HG02588 (cell line): ENCODE measurements around the gene MRTFA.
"Not testable (repeated sequence)": the region's sequence is repeated elsewhere in the genome, so short reads cannot be mapped to it uniquely, and the experiment has no call there.

Experiments
- ATAC-seq: cut with Tn5 transposase; IDR thresholded peaks from one replicate; pipeline ENCODE4 v1.9.1; 2021; ENCODE audit warnings: mild to moderate bottlenecking, moderate library complexity; ENCODE audit not compliant: unreplicated experiment

MRTFA gene

DNA sequence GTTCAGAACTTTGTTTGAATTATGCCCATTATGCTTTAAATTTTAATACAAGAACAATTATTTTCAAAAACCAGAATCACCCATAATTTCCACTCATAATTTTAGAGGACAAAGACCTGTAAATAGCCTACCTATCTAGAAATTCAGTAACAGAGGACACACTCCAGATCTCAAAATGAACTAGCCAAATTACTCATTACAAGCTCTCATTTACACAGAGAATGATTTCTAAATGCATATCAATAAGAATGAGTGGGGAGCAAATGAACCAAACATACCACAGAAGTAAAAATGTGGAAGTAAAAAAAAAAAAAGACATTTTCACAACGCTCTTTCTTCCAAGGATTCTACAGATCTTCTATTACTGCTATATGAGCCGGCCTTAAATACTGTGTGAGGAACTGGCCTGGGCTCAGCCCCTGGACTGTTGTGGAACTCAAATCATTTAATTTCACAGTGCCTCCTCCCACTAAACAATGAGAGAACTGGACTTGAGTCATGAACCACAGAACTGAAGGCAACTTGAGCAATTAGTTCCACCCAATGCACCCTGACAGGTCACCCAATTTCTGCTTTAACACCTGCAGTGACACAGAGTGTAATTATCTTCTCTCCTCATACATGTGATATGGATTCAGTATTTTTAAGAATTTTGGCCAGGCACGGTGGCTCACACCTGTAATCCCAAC, 8.0 kb downstream of the MRTFA start:
- no peak for ATAC-seq

DNA sequence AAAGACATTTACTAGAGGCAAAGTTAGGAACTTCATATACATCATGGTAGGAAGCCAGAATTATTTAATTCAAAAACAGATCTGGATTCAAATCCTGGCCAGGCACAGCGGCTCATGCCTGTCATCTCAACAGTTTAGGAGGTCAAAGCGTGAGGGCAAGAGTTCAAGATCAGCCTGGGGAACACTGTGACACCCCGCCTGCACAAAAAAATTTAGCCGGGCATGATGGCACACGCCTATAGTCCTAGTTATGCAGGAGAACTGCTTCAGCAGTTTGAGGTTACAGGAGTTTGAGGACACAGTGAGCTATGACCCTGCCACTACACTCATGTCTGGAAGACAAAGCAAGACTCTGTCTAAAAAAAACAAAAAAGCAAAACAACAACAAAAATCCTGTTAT, 8.9 kb downstream of the MRTFA start:
- no peak for ATAC-seq

DNA sequence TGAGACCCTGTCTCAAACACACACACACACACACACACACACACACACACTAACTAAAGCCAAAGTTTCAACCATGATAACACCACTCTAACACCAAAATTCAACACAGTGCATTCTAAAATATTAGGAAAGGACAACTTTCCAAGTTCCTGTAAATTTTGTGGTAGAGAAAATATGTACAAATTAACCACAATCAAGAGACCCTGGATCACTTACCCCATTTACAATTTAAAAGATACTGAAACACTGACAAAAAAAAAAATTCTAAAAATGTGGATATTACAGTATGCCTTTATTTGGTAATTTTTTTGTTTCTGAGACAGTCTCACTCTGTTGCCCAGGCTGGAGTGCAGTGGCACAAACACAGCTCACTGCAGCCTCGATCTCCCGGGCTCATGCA, 9.7 kb downstream of the MRTFA start:
- no peak for ATAC-seq

DNA sequence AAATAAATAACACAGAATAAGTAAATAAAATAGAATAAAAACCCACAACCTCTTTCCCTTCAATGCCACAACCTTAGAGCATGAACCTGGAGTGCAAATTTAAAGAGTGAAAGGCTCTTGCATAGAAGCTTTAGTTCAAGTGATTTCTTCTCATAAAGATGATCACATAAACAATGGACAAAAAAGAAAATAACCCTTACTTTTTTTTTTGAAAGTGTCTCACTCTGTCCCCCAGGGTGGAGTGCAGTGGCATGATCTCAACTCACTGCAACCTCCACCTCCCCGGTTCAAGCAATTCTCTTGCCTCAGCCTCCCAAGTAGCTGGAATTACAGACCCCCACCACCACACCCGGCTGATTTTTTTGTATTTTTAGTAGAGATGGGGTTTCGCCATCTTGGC, 10.7 kb downstream of the MRTFA start:
- not testable (repeated sequence) for ATAC-seq

DNA sequence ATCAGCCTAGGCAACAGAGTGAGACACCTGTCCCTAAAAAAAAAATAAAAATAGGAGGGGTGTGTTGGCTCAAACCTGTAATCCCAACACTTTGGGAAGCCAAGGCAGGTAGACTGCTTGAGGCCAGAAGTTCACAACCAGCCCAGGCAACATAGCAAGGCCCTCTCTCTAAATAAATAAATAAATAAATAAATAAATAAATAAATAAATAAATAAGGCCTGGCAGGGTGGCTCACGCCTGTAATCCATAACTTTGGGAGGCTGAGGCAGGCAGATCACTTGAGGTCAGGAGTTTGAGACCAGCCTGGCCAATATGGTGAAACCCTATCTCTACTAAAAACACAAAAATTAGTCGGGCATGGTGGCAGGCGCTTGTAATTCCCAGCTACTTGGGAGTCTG, 11.2 kb downstream of the MRTFA start:
- ATAC-seq, result not testable (repeated sequence)

DNA sequence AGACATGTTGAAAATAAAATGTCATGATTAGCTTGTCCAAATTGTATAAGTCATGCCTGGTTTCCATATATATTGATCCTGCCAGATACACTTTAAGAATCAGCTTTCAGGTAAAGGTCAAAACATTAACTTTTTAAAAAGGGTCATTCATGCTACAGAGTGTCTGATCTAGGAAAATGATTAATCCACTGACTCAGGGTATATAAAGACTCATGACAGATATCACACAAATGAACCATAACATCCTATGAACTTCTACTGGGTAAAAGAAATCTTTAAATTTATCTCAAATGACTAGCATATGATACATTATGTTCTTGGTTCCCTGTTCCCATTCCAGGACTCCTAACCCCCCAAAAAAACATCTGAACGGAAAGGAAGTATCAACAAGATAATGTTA, 11.7 kb downstream of the MRTFA start:
- no peak for ATAC-seq

DNA sequence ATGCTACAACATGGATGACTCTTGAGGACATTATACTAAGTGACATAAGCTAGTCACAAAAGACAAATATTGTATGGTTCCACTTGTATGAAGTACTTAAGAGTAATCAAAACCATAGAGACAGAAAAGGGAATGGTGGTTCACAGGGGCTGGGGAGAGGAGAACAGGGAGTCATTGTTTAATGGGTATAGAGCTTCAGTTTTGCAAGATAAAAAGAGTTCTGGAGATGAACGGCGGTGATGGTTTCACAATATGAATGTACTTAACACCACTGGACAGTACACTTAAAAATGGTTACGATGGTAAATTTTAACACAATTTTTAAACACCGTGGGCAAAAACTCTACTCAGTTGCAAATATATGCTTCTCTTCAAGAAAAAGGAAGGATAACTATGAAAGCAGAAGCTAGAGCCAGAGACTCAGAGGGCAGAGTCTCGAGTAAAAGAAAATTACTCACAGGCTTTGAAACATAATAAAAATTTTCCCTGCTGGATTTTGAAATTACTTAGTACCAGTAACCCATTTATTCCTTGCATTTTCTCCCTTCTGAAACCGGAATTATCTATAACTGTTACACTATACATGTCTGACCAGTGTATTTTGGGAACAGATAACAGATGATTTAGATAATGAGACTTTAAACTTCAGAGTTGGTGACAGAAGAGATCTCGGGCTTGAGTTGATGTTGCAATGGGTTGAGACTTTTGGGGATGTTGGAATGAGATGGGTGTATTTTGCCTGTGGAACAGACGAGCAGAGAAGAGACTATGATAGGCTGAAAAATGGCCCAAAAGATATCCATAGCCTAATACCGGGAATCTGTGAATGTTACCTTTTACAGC, 15.0 kb downstream of the MRTFA start:
- ATAC-seq, result no peak

DNA sequence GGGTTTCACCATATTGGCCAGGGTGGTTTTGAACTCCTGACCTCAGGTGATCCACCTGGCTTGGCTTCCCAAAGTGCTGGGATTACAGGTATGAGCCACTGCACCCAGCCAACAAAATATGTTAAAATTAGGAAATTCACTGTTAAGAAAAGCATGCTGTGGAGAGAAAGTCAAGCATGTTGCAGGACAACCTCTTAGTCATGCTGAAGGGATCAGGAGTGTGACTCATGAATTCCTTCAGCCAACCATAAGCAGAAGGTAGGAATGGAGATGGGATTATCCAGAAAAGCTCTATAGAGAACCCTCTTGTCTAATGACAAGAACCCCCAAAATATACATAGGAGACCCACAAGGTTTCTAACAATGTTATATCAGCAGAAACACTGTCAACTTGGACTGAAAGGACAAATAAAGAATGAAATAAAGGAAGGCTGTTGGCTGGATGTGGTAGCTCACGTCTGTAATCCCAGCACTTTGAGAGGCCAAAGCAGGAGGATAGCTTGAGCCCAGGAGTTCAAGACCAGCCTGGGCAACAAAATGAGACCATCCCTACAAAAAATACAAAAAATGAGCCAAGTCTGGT, 16.0 kb downstream of the MRTFA start:
- ATAC-seq, result no peak

DNA sequence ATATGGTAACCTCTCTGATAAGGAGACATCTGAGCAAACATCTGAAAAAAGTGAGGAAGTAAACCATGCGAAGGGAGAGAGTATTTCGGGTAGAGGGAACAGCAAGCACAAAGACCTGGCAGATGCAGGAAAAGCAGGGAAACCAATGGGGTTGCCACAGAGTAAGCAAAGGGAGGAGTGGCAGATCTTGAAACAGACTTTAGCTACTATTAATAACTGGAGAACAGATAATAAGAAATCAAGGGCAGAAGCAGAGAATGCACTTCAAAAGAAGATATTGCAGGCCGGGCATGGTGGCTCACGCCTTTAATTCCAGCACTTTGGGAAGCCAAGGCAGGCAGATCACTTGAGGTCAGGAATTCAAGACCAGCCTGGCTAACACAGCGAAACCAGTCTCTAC, 18.1 kb downstream of the MRTFA start:
- ATAC-seq, result no peak

DNA sequence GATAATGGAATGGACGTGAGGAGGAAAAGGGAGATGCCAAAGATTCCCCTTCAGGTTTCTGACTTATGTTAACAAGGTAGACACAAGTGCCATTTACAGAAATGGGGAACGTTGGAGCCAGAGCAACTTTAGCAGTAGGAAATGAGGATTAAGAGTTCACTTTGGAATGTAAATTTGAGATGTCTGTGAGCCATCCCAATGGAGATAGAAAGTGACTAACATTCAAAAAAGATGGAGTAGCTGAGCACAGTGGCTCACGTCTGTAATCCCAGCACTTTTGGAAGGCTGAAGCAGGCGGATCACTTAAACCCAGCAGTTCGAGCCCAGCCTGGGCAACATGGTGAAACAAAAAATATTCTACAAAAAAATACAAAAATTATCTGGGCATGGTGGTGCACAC, 19.9 kb downstream of the MRTFA start:
- no peak for ATAC-seq

DNA sequence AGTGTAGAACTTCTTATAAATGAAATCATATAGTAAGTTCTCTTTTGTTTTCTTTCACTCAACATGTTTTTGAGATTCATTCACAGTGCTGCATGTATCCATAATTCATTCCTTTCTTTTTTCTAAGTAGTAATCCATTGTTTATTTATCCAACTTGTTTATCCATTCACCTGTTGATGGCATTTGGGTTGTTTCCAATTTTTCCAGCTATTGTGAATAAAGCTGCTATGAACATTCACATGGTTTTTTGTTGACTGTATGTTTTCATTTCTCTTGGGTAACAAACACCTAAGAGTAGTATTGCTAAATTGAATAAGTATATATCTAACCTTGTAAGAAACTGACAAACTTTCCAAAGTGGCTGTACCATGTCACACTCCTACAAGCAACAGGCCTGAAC, 23.5 kb downstream of the MRTFA start:
- ATAC-seq, result no peak

DNA sequence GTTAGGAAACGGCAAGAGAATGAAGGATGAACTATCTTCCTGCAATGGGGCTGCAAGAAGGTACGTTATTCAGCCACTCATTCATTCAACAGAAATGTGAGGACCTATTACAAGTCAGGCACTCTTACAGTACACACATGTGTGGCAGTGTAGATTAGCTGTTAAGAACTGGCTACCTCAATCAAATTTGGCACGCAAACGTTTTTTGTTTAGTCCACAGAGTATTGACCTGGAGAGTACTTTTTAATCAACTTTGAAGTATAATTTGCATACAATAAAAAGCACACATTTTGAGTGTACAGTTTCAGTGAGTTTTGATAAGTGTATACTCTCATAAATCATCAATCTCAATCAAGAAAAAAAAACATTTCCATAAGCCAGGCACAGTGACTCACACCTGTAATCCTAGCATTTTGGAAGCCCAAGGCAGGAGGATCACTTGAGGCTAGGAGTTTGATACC, 24.2 kb downstream of the MRTFA start:
- no peak for ATAC-seq

DNA sequence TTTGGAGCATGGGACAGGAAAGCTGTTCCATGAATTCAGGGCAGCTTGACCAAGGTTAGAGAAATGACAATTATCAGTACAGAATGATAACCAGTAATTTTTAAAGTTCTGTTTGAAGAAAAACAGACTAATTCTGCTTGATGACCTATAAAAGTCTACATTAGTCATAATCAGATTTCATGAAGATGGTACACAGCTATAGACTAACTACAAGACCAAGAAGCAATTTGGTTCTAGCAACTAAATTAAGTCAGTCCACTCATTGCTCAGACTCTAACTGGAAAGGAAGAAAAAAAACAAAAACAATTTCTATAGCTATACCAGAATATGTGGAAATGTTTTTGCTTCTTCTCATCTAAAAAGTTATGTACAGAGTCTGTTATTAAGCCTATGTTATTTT, 24.9 kb downstream of the MRTFA start:
- ATAC-seq, result no peak

DNA sequence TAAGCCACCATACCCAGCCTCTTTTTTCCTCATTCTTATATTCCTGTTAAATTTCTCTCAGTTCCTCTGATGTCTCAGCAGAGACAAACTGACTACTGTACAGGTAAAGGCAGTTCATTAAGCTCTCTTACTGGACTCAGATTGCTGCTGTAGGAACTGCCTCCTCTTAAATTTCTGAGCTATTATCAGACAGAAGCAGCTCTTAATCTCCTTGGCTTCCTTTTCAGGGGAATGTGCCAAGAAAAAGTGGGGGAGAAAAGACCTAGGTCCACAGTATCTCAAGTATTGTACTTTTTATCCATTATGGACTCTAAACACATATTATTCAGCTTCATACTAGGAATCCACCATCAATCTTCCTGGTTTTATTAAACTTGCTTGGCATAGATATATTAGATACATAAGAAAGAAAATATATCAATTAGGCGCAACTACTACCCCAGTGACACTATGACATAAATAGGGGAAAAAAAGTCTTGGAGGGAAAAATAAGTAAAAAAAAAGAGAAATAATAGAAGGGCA, 26.1 kb downstream of the MRTFA start:
- no peak for ATAC-seq

DNA sequence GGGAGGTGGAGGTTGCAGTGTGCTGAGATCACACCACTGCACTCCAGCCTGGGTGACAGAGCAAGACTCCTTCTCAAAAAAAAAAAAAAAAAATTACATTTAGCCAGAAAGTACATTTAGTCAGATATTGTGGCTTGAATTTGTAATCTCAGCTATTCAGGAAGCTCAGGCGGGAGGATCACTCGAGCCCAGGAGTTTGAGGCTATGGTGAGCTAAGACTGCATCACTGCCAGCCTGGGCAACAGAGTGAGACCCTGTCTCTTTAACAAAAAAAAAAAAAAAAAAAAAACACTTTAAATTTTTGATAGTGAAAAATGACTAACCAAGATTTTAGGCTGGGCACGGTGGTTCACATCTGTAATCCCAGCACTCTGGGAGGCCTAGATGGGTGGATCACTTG, 27.3 kb downstream of the MRTFA start:
- no peak for ATAC-seq

DNA sequence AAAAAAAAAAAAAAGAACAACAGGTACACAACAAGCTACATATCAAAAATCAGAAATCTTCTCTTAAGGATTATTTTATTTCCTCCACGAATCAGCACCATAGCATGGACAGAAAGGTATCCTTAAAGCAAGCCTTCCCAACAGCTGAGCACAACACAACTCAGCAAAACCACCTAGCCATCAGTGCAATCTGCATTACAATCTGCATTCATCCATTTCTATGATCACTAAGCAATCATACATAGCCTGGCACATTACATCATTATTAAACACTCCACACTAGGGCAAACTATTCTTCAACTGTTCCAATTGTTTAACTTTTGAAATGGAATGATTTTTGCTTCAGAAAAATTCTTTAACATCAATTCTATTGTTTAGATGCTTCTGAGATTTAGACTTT, 29.0 kb downstream of the MRTFA start:
- no peak for ATAC-seq

DNA sequence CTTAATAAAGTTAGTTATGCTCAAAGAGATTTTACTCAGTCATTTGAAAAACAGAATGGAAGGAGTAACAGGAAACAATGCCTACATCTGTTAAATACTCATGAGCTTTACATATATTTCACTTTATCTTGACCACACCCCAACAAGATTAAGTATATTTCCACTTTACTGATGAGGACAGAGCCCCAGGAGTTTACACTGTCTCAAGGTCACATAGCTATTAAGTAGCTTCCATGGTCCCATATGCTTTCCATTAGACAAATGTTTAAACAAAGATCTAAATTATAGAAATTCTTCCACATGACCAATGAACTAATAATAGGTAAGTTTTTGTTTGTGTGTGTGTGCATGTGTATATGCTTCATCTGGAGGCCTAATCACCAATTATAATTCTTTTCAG, 30.2 kb downstream of the MRTFA start:
- ATAC-seq, result no peak

DNA sequence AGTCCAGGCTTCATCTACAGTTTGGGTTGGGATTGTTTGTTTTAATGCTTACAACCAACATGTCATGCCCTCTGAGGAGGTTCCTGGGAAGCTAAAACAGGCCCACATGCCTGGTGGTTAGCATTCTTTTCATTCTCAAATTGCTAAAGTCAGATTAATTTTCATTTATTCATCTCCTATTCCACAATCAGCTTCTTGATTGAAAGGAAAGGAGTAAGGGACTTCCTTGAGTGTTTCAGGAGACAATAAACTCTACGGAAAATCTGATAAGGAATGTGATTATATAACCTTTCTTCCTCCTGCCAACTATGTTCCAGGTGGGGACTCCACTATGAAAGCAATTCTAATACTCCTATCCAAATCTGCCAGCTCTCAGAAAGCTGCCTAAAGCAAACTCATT, 30.8 kb downstream of the MRTFA start:
- ATAC-seq, result no peak

DNA sequence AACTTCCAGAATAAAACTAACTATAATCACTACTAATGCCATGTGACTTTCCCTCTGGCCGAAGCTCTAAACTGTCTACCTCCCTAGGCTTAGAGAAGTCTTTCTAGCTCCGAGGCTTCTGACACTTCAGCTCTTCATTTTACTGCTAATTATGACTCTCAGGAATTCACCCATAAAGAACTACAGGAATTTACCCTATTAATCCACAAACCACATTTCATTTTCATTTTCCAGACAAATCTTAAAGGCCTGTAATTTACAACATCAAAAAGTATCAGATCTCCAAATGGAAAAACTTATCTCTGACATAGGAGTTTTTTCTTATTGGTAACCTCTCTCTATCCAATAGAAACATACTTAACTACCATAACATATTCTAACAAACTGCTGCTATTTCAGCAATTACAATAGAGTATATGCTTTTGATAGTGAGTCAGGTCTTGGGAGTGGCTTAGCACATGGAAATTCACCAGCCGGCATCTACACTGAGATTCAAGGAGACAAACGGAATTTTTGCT, 33.4 kb downstream of the MRTFA start:
- ATAC-seq, result no peak

DNA sequence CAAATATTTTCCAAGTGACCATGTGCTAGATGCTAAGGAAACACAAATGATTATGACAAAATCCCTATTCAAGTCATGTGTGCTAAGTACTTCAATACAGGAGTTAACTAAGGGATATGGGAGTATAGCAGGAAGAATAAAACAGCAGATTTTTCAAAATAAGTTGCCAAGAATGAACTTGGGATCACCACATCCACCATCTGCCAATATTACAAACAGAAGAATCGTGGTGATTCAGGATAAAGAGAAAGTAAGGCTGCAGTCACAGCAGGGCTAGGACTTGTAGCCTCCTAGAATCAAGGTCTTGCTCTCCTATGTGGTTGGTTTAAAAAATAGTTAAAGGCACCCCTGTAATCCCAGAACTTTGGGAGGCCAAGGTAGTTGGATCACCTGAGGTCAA, 34.3 kb downstream of the MRTFA start:
- no peak for ATAC-seq

DNA sequence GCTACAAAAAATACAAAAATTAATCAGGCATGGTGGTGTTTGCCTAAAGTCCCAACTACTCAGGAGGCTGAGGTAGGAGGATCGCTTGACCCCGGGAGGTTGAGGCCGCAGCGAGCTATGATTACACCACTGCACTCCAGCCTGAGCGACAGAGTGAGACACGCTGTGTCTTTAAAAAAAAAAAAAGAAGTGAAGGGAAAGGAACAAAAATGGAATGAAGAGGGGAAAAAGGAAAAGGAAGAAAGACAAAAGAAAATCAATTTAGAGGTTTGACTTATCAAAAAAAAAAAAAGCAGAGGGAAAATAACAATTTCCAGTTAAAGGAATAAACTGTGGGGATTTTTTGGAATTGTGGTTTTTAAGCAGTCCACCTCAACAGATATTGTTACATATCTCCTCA, 36.8 kb downstream of the MRTFA start:
- ATAC-seq, result no peak

DNA sequence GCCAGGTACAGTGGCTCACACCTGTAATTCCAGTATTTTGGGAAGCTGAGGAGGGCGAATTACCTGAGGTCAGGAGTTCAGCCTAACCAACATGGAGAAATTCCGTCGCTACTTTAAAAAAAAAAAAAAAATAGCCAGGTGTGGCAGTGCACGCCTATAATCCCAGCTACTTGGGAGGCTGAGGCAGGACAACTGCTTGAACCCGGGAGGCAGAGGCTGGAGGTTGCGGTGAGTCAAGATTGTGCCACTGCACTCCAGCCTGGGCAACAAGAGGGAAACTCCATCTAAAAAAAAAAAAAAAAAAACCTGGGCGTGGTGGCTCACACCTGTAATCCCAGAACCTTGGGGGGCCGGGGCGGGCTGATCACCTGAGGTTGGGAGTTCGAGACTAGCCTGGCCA, 37.8 kb downstream of the MRTFA start:
- not testable (repeated sequence) for ATAC-seq
